ENCODE results near the gene TAF1C.

TAF1C gene

GRCh38 chr16:84182104-84182503, 4.8 kb downstream of the TAF1C start:
- H3K36me3 ChIP-seq (ENCODE audit: insufficient read depth, low read depth, low read length), result peaks cover 69% of the 10 kb centered on the region
- no peaks in the 10 kb centered on the region for H3K27me3 ChIP-seq (ENCODE audit: insufficient read depth, low read length)
- H3K27ac ChIP-seq (ENCODE audit: low read length), result no peak overlapping the region
- H3K4me1 ChIP-seq (ENCODE audit: insufficient read depth, low read length), result no peaks in the 10 kb centered on the region
- no peak overlapping the region for H3K9ac ChIP-seq (ENCODE audit: low read depth, low read length)
- H3K4me3 ChIP-seq (ENCODE audit: low read length), result no peak overlapping the region
- H3K9me3 ChIP-seq (ENCODE audit: insufficient read depth, low read depth, low read length), result no peaks in the 10 kb centered on the region

GRCh38 chr16:84181144-84181915, 5.5 kb downstream of the TAF1C start:
- Histone ChIP-seq H3K4me3 (ENCODE audit: low read length) (no peak overlapping the region), H3K4me1 (ENCODE audit: insufficient read depth, low read length) (no peaks in the 10 kb centered on the region), H3K27me3 (ENCODE audit: insufficient read depth, low read length) (no peaks in the 10 kb centered on the region), H3K9ac (ENCODE audit: low read depth, low read length) (no peak overlapping the region), H3K27ac (ENCODE audit: low read length) (no peak overlapping the region), H3K36me3 (ENCODE audit: insufficient read depth, low read depth, low read length) (peaks cover 69% of the 10 kb centered on the region), H3K9me3 (ENCODE audit: insufficient read depth, low read depth, low read length) (no peaks in the 10 kb centered on the region)

- H3K4me3 ChIP-seq (ENCODE audit: low read length), result no peak overlapping the region
- no peak overlapping the region for H3K9ac ChIP-seq (ENCODE audit: low read depth, low read length)
- no peaks in the 10 kb centered on the region for H3K4me1 ChIP-seq (ENCODE audit: insufficient read depth, low read length)
- H3K36me3 ChIP-seq (ENCODE audit: insufficient read depth, low read depth, low read length), result peaks cover 69% of the 10 kb centered on the region
- H3K9me3 ChIP-seq (ENCODE audit: insufficient read depth, low read depth, low read length), result no peaks in the 10 kb centered on the region
- H3K27ac ChIP-seq (ENCODE audit: low read length), result no peak overlapping the region
- H3K27me3 ChIP-seq (ENCODE audit: insufficient read depth, low read length), result no peaks in the 10 kb centered on the region
Measured at GRCh38 chr16:84180519-84181140, 6.2 kb downstream of the TAF1C start.

GRCh38 chr16:84179612-84180320, 7.1 kb downstream of the TAF1C start:
- Histone ChIP-seq H3K27me3 (ENCODE audit: insufficient read depth, low read length) (no peaks in the 10 kb centered on the region), H3K9ac (ENCODE audit: low read depth, low read length) (no peak overlapping the region), H3K27ac (ENCODE audit: low read length) (no peak overlapping the region), H3K4me3 (ENCODE audit: low read length) (no peak overlapping the region), H3K9me3 (ENCODE audit: insufficient read depth, low read depth, low read length) (no peaks in the 10 kb centered on the region), H3K36me3 (ENCODE audit: insufficient read depth, low read depth, low read length) (peaks cover 68% of the 10 kb centered on the region), H3K4me1 (ENCODE audit: insufficient read depth, low read length) (no peaks in the 10 kb centered on the region)

- H3K4me3 ChIP-seq (ENCODE audit: low read length), result no peak overlapping the region
- H3K27ac ChIP-seq (ENCODE audit: low read length), result no peak overlapping the region
- no peak overlapping the region for H3K9ac ChIP-seq (ENCODE audit: low read depth, low read length)
- no peaks in the 10 kb centered on the region for H3K4me1 ChIP-seq (ENCODE audit: insufficient read depth, low read length)
- peaks cover 61% of the 10 kb centered on the region for H3K36me3 ChIP-seq (ENCODE audit: insufficient read depth, low read depth, low read length)
- H3K9me3 ChIP-seq (ENCODE audit: insufficient read depth, low read depth, low read length), result no peaks in the 10 kb centered on the region
- no peaks in the 10 kb centered on the region for H3K27me3 ChIP-seq (ENCODE audit: insufficient read depth, low read length)
Measured at GRCh38 chr16:84178892-84179611, 7.8 kb downstream of the TAF1C start.

- H3K27ac ChIP-seq (ENCODE audit: low read length), result no peak overlapping the region
- H3K9me3 ChIP-seq (ENCODE audit: insufficient read depth, low read depth, low read length), result no peaks in the 10 kb centered on the region
- no peaks in the 10 kb centered on the region for H3K4me1 ChIP-seq (ENCODE audit: insufficient read depth, low read length)
- H3K27me3 ChIP-seq (ENCODE audit: insufficient read depth, low read length), result no peaks in the 10 kb centered on the region
- peaks cover 53% of the 10 kb centered on the region for H3K36me3 ChIP-seq (ENCODE audit: insufficient read depth, low read depth, low read length)
- no peak overlapping the region for H3K4me3 ChIP-seq (ENCODE audit: low read length)
- H3K9ac ChIP-seq (ENCODE audit: low read depth, low read length), result no peak overlapping the region
Measured at GRCh38 chr16:84178146-84178765, 8.6 kb downstream of the TAF1C start.

- Histone ChIP-seq H3K9me3 (ENCODE audit: insufficient read depth, low read depth, low read length) (no peaks in the 10 kb centered on the region), H3K36me3 (ENCODE audit: insufficient read depth, low read depth, low read length) (peaks cover 48% of the 10 kb centered on the region), H3K4me1 (ENCODE audit: insufficient read depth, low read length) (no peaks in the 10 kb centered on the region)
Measured at GRCh38 chr16:84177741-84178073, 9.2 kb downstream of the TAF1C start.

GRCh38 chr16:84176192-84177053, 10.4 kb downstream of the TAF1C start:
- H3K9ac ChIP-seq (ENCODE audit: low read depth, low read length), result no peak overlapping the region
- no peaks in the 10 kb centered on the region for H3K27me3 ChIP-seq (ENCODE audit: insufficient read depth, low read length)
- H3K9me3 ChIP-seq (ENCODE audit: insufficient read depth, low read depth, low read length), result no peaks in the 10 kb centered on the region
- no peak overlapping the region for H3K27ac ChIP-seq (ENCODE audit: low read length)
- H3K4me3 ChIP-seq (ENCODE audit: low read length), result no peak overlapping the region
- H3K36me3 ChIP-seq (ENCODE audit: insufficient read depth, low read depth, low read length), result peaks cover 35% of the 10 kb centered on the region
- no peaks in the 10 kb centered on the region for H3K4me1 ChIP-seq (ENCODE audit: insufficient read depth, low read length)

More at GRCh38 chr16:84177741-84178073, 9.2 kb downstream of the TAF1C start:
- no peak overlapping the region for H3K27ac ChIP-seq (ENCODE audit: low read length)
- H3K4me3 ChIP-seq (ENCODE audit: low read length), result no peak overlapping the region
- no peak overlapping the region for H3K9ac ChIP-seq (ENCODE audit: low read depth, low read length)
- H3K27me3 ChIP-seq (ENCODE audit: insufficient read depth, low read length), result no peaks in the 10 kb centered on the region

- no peaks in the 10 kb centered on the region for H3K27me3 ChIP-seq (ENCODE audit: insufficient read depth, low read length)
- H3K4me3 ChIP-seq (ENCODE audit: low read length), result no peak overlapping the region
- H3K9me3 ChIP-seq (ENCODE audit: insufficient read depth, low read depth, low read length), result no peaks in the 10 kb centered on the region
- H3K27ac ChIP-seq (ENCODE audit: low read length), result no peak overlapping the region
- peaks cover 26% of the 10 kb centered on the region for H3K36me3 ChIP-seq (ENCODE audit: insufficient read depth, low read depth, low read length)
- H3K9ac ChIP-seq (ENCODE audit: low read depth, low read length), result no peak overlapping the region
- H3K4me1 ChIP-seq (ENCODE audit: insufficient read depth, low read length), result no peaks in the 10 kb centered on the region
Measured at GRCh38 chr16:84175350-84176081, 11.3 kb downstream of the TAF1C start.

- no peaks in the 10 kb centered on the region for H3K4me1 ChIP-seq (ENCODE audit: insufficient read depth, low read length)
- H3K27me3 ChIP-seq (ENCODE audit: insufficient read depth, low read length), result no peaks in the 10 kb centered on the region
- no peaks in the 10 kb centered on the region for H3K9me3 ChIP-seq (ENCODE audit: insufficient read depth, low read depth, low read length)
- peaks cover 18% of the 10 kb centered on the region for H3K36me3 ChIP-seq (ENCODE audit: insufficient read depth, low read depth, low read length)
- H3K27ac ChIP-seq (ENCODE audit: low read length), result no peak overlapping the region
- H3K4me3 ChIP-seq (ENCODE audit: low read length), result no peak overlapping the region
- no peak overlapping the region for H3K9ac ChIP-seq (ENCODE audit: low read depth, low read length)
Measured at GRCh38 chr16:84174396-84174795, 12.5 kb downstream of the TAF1C start.
